AG04450 (cell line): ENCODE measurements around the gene CHIT1. TPM values are rescaled to one million over a fixed set of nuclear protein-coding genes. Genes with fewer than 3 reads are reported as not detected.

Experiments
- CTCF ChIA-PET: fragments of 300-600, 350-600 bp; formaldehyde crosslinking; extraction: SDS; loops from one replicate; lab custom pipeline; 2022; ENCODE audit warnings: antibody characterized with exemption, inconsistent platforms; lab: Charles Lee
- POLR2A ChIA-PET: fragments of 350-600 bp; formaldehyde crosslinking; extraction: SDS; loops from one replicate; lab custom pipeline; 2021; ENCODE audit warnings: antibody characterized with exemption, inconsistent platforms; lab: Yijun Ruan, JAX
- DNase-seq: peaks from one replicate; pipeline ENCODE4 v3.0.0-alpha.2; 2011; ENCODE audit warnings: low read depth, low spot score
- H3K27ac ChIP-seq: one replicate; pipeline ENCODE4 v1.5.1; 2012; ENCODE audit warnings: low read depth, low read length, control low read depth
- H3K27me3 ChIP-seq: one replicate; pipeline ENCODE4 v1.6.0; 2012; ENCODE audit warnings: low read length; ENCODE audit not compliant: control insufficient read depth, insufficient read depth
- H3K4me3 ChIP-seq: 2 replicates; pipeline ENCODE4 v1.5.1; 2011; ENCODE audit warnings: mild to moderate bottlenecking, low read depth, low read length, control low read depth
- H3K9me3 ChIP-seq: 2 replicates; pipeline ENCODE4 v1.5.1; 2012; ENCODE audit warnings: low read length; ENCODE audit not compliant: control insufficient read depth, insufficient read depth
- polyA plus RNA-seq: library from polyadenylated mRNA; depleted of rRNA; stranded (reverse); fragments of >200 nt; gene quantifications from 2 replicates; pipeline ENCODE4 v1.2.3, GENCODE V29; 2011
- TF ChIP-seq, protein P1 (sequence below): IDR thresholded peaks from 2 replicates; pipeline ENCODE4 v1.5.1; 2011; ENCODE audit warnings: low read depth, low read length, control low read depth, inconsistent platforms

The CHIT1 gene
- polyA plus RNA-seq, 1 experiment: not detected

DNA sequence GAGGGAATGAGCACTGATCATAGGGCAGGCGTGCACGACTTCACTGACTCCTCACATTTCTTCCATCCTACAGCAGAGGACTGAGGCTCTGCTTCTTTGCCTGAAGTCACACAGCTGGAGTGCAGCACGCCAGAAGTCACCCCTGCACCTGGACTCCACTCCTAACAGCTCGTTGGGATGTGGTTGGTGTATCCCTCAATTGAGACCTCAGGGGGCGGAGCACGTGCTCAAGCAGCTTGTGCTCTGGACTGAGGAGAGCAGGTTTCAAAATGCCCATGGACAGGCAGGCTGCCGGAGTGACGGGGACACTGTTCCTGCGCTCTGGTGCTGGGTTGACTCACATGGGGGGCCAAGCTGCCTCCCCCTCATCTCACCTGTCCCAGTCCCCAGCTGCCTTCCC, 13.9 kb downstream of the CHIT1 start:
- H3K27me3 ChIP-seq: peaks cover 36% of the 10 kb centered on the region
- H3K9me3 ChIP-seq: no peaks in the 10 kb centered on the region
- no peak for DNase-seq
- CTCF ChIA-PET: interaction anchor here (0.6 to 9.0 kb wide), 20 partner anchors 9 to 1135 kb away, joined by 3 to 253 read pairs (median 6); partner anchors contain the start of genes ADORA1 and MYOG
- H3K4me3 ChIP-seq: no peak overlapping the region
- POLR2A ChIA-PET: interaction anchor here (0.6 to 1.0 kb wide), 3 partner anchors 88 to 175 kb away, joined by 3 to 4 read pairs (median 3); no protein-coding TSS in a partner anchor
- no peak overlapping the region for H3K27ac ChIP-seq
- TF ChIP-seq, protein P1, sequence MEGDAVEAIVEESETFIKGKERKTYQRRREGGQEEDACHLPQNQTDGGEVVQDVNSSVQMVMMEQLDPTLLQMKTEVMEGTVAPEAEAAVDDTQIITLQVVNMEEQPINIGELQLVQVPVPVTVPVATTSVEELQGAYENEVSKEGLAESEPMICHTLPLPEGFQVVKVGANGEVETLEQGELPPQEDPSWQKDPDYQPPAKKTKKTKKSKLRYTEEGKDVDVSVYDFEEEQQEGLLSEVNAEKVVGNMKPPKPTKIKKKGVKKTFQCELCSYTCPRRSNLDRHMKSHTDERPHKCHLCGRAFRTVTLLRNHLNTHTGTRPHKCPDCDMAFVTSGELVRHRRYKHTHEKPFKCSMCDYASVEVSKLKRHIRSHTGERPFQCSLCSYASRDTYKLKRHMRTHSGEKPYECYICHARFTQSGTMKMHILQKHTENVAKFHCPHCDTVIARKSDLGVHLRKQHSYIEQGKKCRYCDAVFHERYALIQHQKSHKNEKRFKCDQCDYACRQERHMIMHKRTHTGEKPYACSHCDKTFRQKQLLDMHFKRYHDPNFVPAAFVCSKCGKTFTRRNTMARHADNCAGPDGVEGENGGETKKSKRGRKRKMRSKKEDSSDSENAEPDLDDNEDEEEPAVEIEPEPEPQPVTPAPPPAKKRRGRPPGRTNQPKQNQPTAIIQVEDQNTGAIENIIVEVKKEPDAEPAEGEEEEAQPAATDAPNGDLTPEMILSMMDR: no peak

DNA sequence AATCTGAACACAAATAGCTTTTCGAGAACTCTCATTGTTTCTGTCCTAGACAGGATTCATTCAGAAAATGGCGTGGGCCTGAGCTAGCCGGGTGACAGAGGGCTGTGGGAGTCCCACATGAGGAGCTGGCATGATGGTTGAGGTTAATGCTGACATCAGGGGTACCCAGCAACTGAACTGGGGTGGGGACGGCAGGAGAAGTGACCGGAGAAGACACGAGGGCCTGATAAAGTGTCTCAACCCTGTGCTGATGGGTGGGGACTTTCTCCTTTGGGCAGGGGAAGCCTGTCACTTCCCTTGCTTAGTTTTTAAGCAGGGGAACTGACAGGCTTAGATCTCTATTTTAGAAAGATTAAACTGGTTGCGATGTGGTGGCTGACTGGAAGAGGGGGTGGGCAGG, 14.6 kb downstream of the CHIT1 start:
- Histone ChIP-seq H3K27me3 (peaks cover 35% of the 10 kb centered on the region), H3K4me3 (no peak overlapping the region), H3K27ac (no peak overlapping the region), H3K9me3 (no peaks in the 10 kb centered on the region)
- DNase-seq: no peak
- TF ChIP-seq, protein P1: no peak
- ChIA-PET CTCF (interaction anchor here (0.6 to 9.0 kb wide), 12 partner anchors 10 to 175 kb away, joined by 3 to 253 read pairs (median 14); partner anchors contain the start of gene ADORA1), POLR2A (no interaction called here)

DNA sequence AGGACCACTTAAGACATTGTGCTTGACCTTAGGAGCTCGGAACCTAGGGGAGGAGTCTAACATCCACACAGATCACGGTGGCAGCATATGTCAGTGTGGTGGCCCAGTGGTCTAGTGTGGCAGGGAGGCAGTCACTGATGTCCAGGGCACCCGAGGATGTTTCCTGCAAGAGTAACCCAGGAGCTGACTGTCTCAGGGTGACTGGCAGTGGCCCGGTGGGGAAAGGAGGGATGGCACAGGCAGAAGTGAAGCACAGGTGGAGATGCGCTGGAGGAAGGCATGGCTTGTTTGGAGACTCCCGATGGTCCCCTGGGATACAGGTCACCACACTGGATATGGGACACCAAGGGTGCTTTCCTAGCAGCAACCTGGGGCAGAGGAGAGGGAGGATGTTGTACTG, 16.3 kb downstream of the CHIT1 start:
- ChIA-PET CTCF (interaction anchor here (0.5 to 9.0 kb wide), 3 partner anchors 55 to 1454 kb away, joined by 4 to 253 read pairs (median 41); no protein-coding TSS in a partner anchor), POLR2A (no interaction called here)
- peaks cover 20% of the 10 kb centered on the region for H3K27me3 ChIP-seq
- DNase-seq: no peak
- no peak overlapping the region for H3K4me3 ChIP-seq
- TF ChIP-seq, protein P1: no peak
- H3K27ac ChIP-seq: no peak overlapping the region
- H3K9me3 ChIP-seq: no peaks in the 10 kb centered on the region

DNA sequence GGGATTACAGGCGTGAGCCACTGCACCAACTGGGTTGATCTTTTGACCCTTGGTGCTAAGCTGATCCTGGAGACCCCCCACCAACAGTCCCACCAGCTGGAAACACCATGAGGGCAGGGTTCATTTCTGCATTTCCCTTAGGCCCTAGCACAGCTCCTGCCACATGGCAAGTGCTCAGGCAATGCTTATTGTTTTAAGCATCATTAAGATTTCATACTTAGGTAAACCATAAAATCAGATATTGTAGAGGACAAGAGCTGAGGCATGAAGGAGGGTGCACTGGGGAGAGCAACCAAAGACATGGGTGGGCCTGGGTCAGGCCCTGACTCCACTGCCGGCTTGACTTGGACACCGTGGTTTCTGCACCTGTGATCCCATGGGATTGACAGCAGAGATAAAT, 17.7 kb downstream of the CHIT1 start:
- Histone ChIP-seq H3K4me3 (no peak overlapping the region), H3K27ac (no peak overlapping the region), H3K9me3 (no peaks in the 10 kb centered on the region), H3K27me3 (peaks cover 12% of the 10 kb centered on the region)
- no peak for DNase-seq
- TF ChIP-seq, protein P1: no peak
- POLR2A ChIA-PET: no interaction called here
- CTCF ChIA-PET: interaction anchor here (1.5 to 9.0 kb wide), 4 partner anchors 39 to 172 kb away, joined by 4 to 253 read pairs (median 6); no protein-coding TSS in a partner anchor

DNA sequence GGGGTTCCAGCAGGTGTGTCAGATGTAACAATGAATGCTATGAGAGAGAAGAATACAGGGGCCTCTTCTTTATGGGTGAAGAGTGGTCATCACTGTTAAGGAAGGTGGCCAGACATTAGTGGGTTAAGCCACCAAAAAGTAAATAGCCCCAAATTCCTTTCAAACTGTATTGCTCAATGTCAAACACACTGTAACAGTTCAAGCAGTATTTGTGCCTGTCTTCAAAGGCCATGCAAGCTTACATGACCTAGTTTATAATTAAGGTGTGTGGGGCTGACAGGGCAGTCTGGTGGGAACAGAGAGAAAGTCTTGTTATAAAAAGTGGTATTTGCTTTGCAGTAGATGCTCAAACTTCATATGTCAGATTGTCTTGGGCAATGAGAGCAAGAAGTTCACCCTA, 18.5 kb downstream of the CHIT1 start:
- no peak overlapping the region for H3K4me3 ChIP-seq
- no peaks in the 10 kb centered on the region for H3K9me3 ChIP-seq
- H3K27me3 ChIP-seq: peaks cover 7% of the 10 kb centered on the region
- TF ChIP-seq, protein P1: no peak
- no peak overlapping the region for H3K27ac ChIP-seq
- DNase-seq: no peak
- POLR2A ChIA-PET: no interaction called here
- CTCF ChIA-PET: interaction anchor here (0.6 to 9.0 kb wide), 5 partner anchors 38 to 171 kb away, joined by 3 to 253 read pairs (median 5); no protein-coding TSS in a partner anchor
